ENCODE data around the gene POU4F3.

DNA sequence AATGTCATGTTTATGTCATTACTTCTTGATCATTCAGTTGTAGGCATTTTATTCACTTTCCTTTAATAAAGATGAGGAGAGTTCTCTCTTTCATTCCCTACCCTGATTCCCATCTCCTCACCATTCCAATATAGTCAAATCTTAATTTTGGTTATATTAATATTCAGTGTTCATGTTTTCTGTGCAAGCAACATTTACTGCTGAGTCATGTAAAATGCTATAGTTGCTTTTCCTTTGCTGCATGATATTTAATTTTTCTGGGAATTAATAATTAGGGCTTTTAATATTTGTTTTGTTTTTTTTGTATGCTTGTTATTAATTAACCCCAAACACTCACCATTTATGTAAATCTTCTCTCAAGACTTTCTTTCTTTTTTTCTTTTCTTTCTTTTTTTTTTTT is 18.5 kb downstream of the POU4F3 start:
- TF ChIP-seq, protein P1, sequence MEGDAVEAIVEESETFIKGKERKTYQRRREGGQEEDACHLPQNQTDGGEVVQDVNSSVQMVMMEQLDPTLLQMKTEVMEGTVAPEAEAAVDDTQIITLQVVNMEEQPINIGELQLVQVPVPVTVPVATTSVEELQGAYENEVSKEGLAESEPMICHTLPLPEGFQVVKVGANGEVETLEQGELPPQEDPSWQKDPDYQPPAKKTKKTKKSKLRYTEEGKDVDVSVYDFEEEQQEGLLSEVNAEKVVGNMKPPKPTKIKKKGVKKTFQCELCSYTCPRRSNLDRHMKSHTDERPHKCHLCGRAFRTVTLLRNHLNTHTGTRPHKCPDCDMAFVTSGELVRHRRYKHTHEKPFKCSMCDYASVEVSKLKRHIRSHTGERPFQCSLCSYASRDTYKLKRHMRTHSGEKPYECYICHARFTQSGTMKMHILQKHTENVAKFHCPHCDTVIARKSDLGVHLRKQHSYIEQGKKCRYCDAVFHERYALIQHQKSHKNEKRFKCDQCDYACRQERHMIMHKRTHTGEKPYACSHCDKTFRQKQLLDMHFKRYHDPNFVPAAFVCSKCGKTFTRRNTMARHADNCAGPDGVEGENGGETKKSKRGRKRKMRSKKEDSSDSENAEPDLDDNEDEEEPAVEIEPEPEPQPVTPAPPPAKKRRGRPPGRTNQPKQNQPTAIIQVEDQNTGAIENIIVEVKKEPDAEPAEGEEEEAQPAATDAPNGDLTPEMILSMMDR (IDR thresholded peaks at IDR 0.05; ENCODE audit: low read depth, low read length): no peak
- no peak for TF ChIP-seq EZH2phosphoT487 (IDR thresholded peaks at IDR 0.05; ENCODE audit: low read depth)
